Fibroblast of villous mesenchyme (primary cell): ENCODE data around the gene CCDC146. TPM values are rescaled to one million over a fixed set of nuclear protein-coding genes. Genes with fewer than 3 reads are reported as not detected.
"Not testable (repeated sequence)": the region's sequence is repeated elsewhere in the genome, so short reads cannot be mapped to it uniquely, and the experiment has no call there.

Source experiments
- DNase-seq: peaks from one replicate; pipeline ENCODE4 v3.0.0-alpha.2; 2010; ENCODE audit warnings: low read depth
- H3K4me3 ChIP-seq: 2 replicates; pipeline ENCODE4 v1.5.1; 2011; ENCODE audit warnings: low read depth, mild to moderate bottlenecking, low read length
- CTCF ChIP-seq: IDR thresholded peaks from 2 replicates; pipeline ENCODE4 v1.5.1; 2012; ENCODE audit warnings: low read depth, mild to moderate bottlenecking, low read length; ENCODE audit not compliant: insufficient read depth
- total RNA-seq: library from RNA; depleted of rRNA; stranded (reverse); fragments of >200 nt; gene quantifications from 2 replicates; pipeline ENCODE4 v1.2.3, GENCODE V29; 2012

Gene CCDC146
- total RNA-seq, 1 donor, result 1.7 TPM

- not testable (repeated sequence) for DNase-seq, H3K4me3 ChIP-seq
Measured at GRCh38 chr7:77175274-77175800, 52.9 kb downstream of the CCDC146 start.

DNA sequence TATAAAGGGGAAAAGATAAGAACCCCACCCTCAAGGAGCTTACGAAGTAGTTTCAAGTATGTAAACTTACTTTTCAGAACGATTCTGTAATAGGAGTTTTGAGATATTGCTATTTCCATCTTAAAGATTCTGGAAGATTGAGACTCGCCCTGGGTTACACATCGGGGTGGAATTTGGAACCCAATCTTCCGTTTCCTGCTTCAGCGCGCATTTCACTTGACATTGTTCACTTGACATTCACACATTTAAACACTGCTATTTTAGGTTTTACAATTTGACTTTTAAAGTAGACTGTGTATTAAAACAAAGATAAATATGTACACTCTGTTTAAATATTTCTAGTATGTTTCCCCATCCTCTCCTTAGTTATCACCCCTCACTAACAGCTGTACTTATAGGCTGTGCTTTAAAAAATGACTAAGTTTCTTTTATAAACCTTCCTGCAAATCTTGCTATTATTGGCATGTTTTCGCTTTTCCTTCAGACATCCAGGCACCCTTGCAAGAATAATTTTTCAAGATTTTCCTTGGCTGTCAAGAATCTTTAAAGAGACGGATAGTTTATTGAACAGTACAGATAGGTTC lies 55.0 kb downstream of the CCDC146 start:
- DNase-seq, H3K4me3 ChIP-seq: not testable (repeated sequence)

DNA sequence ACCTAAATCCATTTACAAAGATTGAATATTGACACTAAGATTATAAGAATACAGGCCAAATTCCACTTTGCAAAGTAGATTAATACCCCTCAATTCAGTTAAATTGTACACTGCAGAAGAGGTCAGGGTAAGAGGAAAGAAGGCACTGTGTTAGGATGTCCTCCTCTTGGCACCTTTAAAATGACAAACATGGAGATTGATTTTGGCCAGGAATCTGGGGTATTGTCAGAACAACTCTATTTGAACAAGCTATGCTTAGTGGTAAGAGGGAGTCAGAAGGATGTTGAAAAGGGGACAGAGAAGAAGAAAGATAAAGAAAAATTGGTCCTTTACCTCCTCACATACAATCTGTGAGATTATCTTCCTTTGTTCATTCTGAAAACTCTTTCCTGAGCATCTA lies 55.6 kb downstream of the CCDC146 start:
- not testable (repeated sequence) for H3K4me3 ChIP-seq, DNase-seq

DNA sequence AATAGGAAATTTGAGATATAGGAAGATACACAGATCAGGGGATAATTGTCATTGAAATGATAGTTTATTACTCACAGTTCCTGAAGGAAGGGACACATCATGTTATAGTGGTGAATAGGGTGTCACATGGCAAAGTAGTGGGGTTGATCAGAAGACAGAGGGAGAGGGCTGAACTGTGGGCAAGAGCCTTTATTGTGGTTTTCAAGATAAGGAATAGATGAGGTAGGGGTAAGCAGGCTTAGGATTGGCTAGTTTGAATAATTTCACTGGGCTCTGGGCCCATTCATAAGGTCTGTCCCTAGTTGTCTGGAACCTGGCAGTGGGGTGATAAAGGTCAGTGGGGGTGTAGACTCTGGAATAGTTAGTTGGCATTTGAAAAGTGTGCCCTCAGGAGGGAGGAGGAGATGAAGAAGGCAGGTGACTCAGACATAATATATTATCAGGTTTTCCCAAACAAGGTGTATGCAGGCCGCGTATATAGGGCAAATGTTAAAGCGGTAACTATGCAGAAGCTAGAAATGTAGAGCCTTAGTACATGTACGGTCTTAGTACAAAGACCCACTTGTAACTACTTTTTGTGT lies 58.7 kb downstream of the CCDC146 start:
- no peak for TF ChIP-seq CTCF
- no peak overlapping the region for H3K4me3 ChIP-seq
- DNase-seq, result no peak

DNA sequence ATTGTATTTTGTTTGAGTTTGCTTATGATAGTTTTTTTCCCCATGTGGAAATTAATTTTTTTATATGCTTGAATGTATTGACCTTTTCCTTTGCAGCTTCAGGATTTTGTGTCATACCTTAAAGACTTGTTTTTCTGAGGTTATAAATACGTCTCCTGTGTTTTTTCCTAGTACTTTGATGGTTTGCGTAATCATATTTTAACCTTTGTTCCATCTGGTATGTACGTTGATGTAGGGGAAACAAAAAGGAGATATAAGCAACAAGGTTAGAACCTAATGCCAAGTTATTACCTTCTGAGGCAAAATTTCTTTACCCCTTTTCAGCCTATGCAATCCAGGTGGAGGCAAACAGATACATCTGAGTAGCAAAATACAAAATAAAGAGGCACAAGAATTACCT lies 59.3 kb downstream of the CCDC146 start:
- no peak for TF ChIP-seq CTCF
- no peak for DNase-seq
- H3K4me3 ChIP-seq, result no peak overlapping the region

DNA sequence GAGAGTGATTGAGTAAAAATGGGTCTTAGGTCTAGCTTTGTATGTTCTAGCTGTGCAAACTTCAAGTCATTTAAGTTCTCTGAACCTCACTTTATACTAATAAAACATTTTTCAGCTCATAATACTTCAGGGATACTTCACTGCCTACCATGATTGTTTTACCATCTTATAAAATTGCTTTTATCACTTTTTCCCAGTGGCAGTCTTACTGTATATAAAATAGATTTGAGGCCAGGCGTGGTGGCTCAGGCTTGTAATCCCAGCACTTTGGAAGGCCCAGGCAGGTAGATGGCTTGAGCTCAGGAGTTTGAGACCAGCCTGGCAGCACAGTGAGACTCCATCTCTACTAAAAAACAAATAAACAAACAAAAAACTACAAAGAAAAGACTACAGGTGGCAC lies 59.8 kb downstream of the CCDC146 start:
- DNase-seq, result no peak
- no peak overlapping the region for H3K4me3 ChIP-seq
- no peak for TF ChIP-seq CTCF

GRCh38 chr7:77184463-77184862 lies 62.0 kb downstream of the CCDC146 start:
- H3K4me3 ChIP-seq, result no peak overlapping the region
- no peak for TF ChIP-seq CTCF
- no peak for DNase-seq

DNA sequence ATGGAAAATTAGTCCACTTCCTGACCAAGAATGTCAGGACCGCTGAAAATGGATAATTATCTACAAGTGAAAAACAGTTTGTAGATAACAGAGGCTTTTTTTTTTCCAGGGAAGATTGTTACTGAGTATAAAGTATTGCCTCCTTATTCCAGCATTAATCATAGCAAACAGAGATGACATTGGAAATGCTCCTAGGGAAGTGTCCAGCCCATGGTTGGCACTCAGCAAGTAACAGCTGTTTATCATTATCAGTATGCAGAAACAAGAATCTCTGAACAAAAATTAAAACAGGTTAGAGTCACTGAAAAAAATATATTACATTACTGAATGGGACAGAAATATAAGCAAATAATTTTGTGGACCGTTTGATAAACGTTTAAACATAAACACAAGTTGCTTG lies 62.6 kb downstream of the CCDC146 start:
- DNase-seq, result no peak
- no peak overlapping the region for H3K4me3 ChIP-seq
- no peak for TF ChIP-seq CTCF

GRCh38 chr7:77185866-77186265 lies 63.5 kb downstream of the CCDC146 start:
- H3K4me3 ChIP-seq, result no peak overlapping the region
- TF ChIP-seq CTCF, result no peak
- DNase-seq, result no peak
